ENCODE results near the gene CREB3.

- TF ChIP-seq MYC (IDR thresholded peaks at IDR 0.05; ENCODE audit: borderline replicate concordance, low read length) = no peak
- TF ChIP-seq, protein P1, sequence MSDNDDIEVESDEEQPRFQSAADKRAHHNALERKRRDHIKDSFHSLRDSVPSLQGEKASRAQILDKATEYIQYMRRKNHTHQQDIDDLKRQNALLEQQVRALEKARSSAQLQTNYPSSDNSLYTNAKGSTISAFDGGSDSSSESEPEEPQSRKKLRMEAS (IDR thresholded peaks at IDR 0.05) = no peak
- TF ChIP-seq TP53 (CRISPR knock-in tag; IDR thresholded peaks at IDR 0.05) = no peak
- no peak for TF ChIP-seq CTCF (IDR thresholded peaks at IDR 0.05)
- no peak for TF ChIP-seq SREBF2 (IDR thresholded peaks at IDR 0.05)
- no peak for TF ChIP-seq USF2 (IDR thresholded peaks at IDR 0.05)
- TF ChIP-seq MAFK (IDR thresholded peaks at IDR 0.05; ENCODE audit: partially characterized antibody) = no peak
- no peak for TF ChIP-seq EP300 (IDR thresholded peaks at IDR 0.05)
- TF ChIP-seq JUN (IDR thresholded peaks at IDR 0.05) = no peak
- TF ChIP-seq RFX5 (IDR thresholded peaks at IDR 0.05) = no peak
- no peak for TF ChIP-seq POLR2A (IDR thresholded peaks at IDR 0.05; ENCODE audit: low read length)
Measured at GRCh38 chr9:35714123-35714522, 18.3 kb upstream of the CREB3 start.

Measured in A549 (cell line).